Keratinocyte (primary cell): Measurements from ENCODE around the gene CHRDL2. TPM values are rescaled to one million over a fixed set of nuclear protein-coding genes. Genes with fewer than 3 reads are reported as not detected.

Source experiments
- DNase-seq: peaks from one replicate; pipeline ENCODE4 v3.0.0-alpha.2; 2011; ENCODE audit warnings: low read depth, missing footprints, low spot score
- FAIRE-seq: peaks from 2 replicates; lab custom pipeline; 2011; peaks lifted over from hg19 to GRCh38; lab: Jason Lieb, UNC
- H2AFZ ChIP-seq: 2 replicates; pipeline ENCODE4 v1.6.0; 2012; ENCODE audit warnings: low read length, control low read depth, inconsistent platforms; ENCODE audit not compliant: control insufficient read depth
- H3K27ac ChIP-seq: 2 replicates; pipeline ENCODE4 v1.5.1; 2011; ENCODE audit warnings: low read length; ENCODE audit not compliant: control insufficient read depth, insufficient read depth
- H3K27me3 ChIP-seq: 3 replicates; pipeline ENCODE4 v1.6.0; 2011; ENCODE audit warnings: low read length; ENCODE audit not compliant: control insufficient read depth, insufficient read depth; ENCODE audit errors: extremely low read depth
- H3K36me3 ChIP-seq, 2 experiments: 2 replicates in 1 of 2; 3 replicates in 1 of 2; pipeline ENCODE4 v1.5.1; 2011; ENCODE audit warnings: low read length in 2 of 2, mild to moderate bottlenecking in 1 of 2; ENCODE audit not compliant: control insufficient read depth in 2 of 2, insufficient read depth in 2 of 2; ENCODE audit errors: extremely low read depth in 1 of 2
- H3K4me1 ChIP-seq: 3 replicates; pipeline ENCODE4 v1.5.1; 2011; ENCODE audit warnings: low read length; ENCODE audit not compliant: control insufficient read depth, insufficient read depth; ENCODE audit errors: extremely low read depth
- H3K4me2 ChIP-seq: 3 replicates; pipeline ENCODE4 v1.6.0; 2011; ENCODE audit warnings: low read depth, low read length; ENCODE audit not compliant: control insufficient read depth, insufficient read depth; ENCODE audit errors: extremely low read depth
- H3K4me3 ChIP-seq, 3 experiments: fragments of 200-600 bp in 1 of 3; sonication (generic) in 1 of 3; 2 replicates in 2 of 3; 3 replicates in 1 of 3; pipeline ENCODE4 v1.5.1; 2011 to 2016; ENCODE audit warnings: low read length in 3 of 3, mild to moderate bottlenecking in 3 of 3, control low read depth in 2 of 3, inconsistent platforms in 1 of 3, low read depth in 1 of 3, mixed read lengths in 1 of 3, mixed run types in 1 of 3, moderate library complexity in 1 of 3; ENCODE audit not compliant: control insufficient read depth in 2 of 3, insufficient read depth in 2 of 3; ENCODE audit errors: extremely low read depth in 1 of 3
- H3K79me2 ChIP-seq: 2 replicates; pipeline ENCODE4 v1.6.0; 2012; ENCODE audit warnings: low read length; ENCODE audit not compliant: control insufficient read depth, insufficient read depth
- H3K9ac ChIP-seq: 3 replicates; pipeline ENCODE4 v1.6.0; 2011; ENCODE audit warnings: low read length; ENCODE audit not compliant: control insufficient read depth, insufficient read depth; ENCODE audit errors: extremely low read depth
- H3K9me1 ChIP-seq: 3 replicates; pipeline ENCODE4 v1.6.0; 2011; ENCODE audit warnings: low read length; ENCODE audit not compliant: control insufficient read depth, insufficient read depth; ENCODE audit errors: extremely low read depth
- H3K9me3 ChIP-seq: 2 replicates; pipeline ENCODE4 v1.5.1; 2012; ENCODE audit warnings: low read depth, low read length; ENCODE audit not compliant: control insufficient read depth
- H4K20me1 ChIP-seq: 3 replicates; pipeline ENCODE4 v1.6.0; 2011; ENCODE audit warnings: low read length; ENCODE audit not compliant: control insufficient read depth, insufficient read depth; ENCODE audit errors: extremely low read depth
- EZH2 ChIP-seq: IDR thresholded peaks from one replicate; pipeline ENCODE4 v1.6.1; 2012; ENCODE audit warnings: inconsistent platforms, mild to moderate bottlenecking, low read length, moderate library complexity
- dilution Hi-C: fragments of 300-500 bp; cut with MboI; formaldehyde crosslinking; loops from one replicate; pipeline ENCODE4 v1.7.0; 2020; ENCODE audit warnings: low sequenced_read_pairs; ENCODE audit not compliant: extremely low pct_ligation_motif_present
- polyA minus RNA-seq, 3 experiments: library from RNA; depleted of rRNA, polyadenylated mRNA; stranded (reverse); fragments of >200 nt; gene quantifications; 1 replicate in 1 of 3; 2 replicates in 1 of 3; 3 replicates in 1 of 3; pipeline ENCODE4 v1.2.3, GENCODE V29; 2011
- polyA plus RNA-seq, 5 experiments: library from polyadenylated mRNA; depleted of rRNA in 3 of 5; stranded (reverse) in 3 of 5; stranded (forward) in 1 of 5; unstranded in 1 of 5; fragments of >200 nt; gene quantifications; 1 replicate in 1 of 5; 2 replicates in 3 of 5; 3 replicates in 1 of 5; pipeline versions ENCODE4 v1.2.1 to v1.2.3, GENCODE V29; 2011 to 2012; ENCODE audit warnings: missing spikeins in 2 of 5, low read depth in 1 of 5, low replicate concordance in 1 of 5
- TF ChIP-seq, protein P1 (sequence below), 3 experiments: IDR thresholded peaks in 1 of 3; conservative IDR thresholded peaks in 1 of 3; optimal IDR thresholded peaks in 1 of 3; 2 replicates in 2 of 3; 3 replicates in 1 of 3; pipeline versions ENCODE3 to v1.5.1; 2011; ENCODE audit warnings: low read length in 3 of 3, mild to moderate bottlenecking in 3 of 3, moderate library complexity in 2 of 3, control low read depth in 1 of 3, inconsistent platforms in 1 of 3; ENCODE audit not compliant: insufficient read depth in 2 of 3; ENCODE audit errors: extremely low read depth in 1 of 3

The CHRDL2 gene, protein sequence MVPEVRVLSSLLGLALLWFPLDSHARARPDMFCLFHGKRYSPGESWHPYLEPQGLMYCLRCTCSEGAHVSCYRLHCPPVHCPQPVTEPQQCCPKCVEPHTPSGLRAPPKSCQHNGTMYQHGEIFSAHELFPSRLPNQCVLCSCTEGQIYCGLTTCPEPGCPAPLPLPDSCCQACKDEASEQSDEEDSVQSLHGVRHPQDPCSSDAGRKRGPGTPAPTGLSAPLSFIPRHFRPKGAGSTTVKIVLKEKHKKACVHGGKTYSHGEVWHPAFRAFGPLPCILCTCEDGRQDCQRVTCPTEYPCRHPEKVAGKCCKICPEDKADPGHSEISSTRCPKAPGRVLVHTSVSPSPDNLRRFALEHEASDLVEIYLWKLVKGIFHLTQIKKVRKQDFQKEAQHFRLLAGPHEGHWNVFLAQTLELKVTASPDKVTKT
- polyA plus RNA-seq (not detected in 3 replicates), polyA minus RNA-seq (not detected in 3 replicates)
- polyA plus RNA-seq (2011; ENCODE audit: low read depth), result not detected
- polyA plus RNA-seq (2011; cell fraction: cytosol; rRNA removed), result not detected in 2 replicates
- polyA plus RNA-seq (2011; cell fraction: nucleus; rRNA removed), result not detected in 2 replicates
- polyA plus RNA-seq (2012; ENCODE audit: low replicate concordance), result not detected in 2 replicates
- polyA minus RNA-seq (2011; cell fraction: cytosol; rRNA and poly(A)+ RNA removed), result not detected
- not detected in 2 replicates for polyA minus RNA-seq (2011; cell fraction: nucleus; rRNA and poly(A)+ RNA removed)

DNA sequence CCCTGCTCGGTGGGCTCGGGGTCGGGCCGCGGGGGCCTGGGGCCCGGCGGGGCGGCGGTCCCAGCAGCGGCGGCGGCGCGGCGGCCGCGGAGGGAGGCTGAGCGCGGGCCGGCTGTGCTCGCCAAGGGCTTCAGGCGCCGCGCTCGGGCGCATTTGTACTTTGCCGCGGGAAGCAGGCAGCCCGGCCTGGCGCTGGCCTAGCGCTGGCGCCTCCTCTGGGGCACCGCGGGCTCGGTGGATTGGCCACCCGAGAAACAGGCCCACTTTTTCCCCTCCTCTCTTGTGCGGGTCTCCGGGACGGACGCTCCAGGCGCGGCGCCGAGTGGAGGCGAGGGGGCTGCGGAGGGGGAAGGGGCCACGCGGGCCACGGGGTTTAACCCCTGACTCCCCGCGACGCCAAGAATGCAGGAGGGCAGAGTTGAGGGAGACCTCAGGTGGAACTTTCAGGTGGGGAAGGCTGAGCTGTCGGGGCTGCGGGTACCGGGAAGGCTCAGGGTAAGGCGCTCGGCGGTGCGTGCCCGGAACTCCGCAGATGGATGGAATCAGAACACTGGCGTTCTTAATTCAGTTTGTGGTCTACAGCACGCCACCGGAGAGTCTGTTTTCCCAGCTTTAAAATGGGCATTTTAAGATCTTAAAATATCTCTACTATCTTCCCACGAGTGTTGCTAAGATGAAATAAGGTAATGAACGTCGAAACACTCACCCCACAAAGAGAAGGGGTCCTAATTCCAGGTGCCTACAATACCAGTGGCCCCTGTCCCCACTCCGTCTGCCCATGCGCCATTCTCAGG, at the start of gene CHRDL2:
TSS of gene CHRDL2 (minus strand) at position 126 of the 794 bp plus-strand sequence. CDS start 538 bp downstream, outside the sequence.
- Histone ChIP-seq H3K27me3 (peaks cover 60% of the 10 kb centered on the region), H3K27ac (no peak within 1 kb of the TSS), H3K79me2 (no peaks in the 10 kb centered on the region), H3K36me3 (no peaks in the 10 kb centered on the region), H3K4me1 (no peaks in the 10 kb centered on the region), H3K9ac (no peak within 1 kb of the TSS), H3K4me3 (no peak within 1 kb of the TSS), H3K4me2 (no peak within 1 kb of the TSS), H3K9me3 (no peaks in the 10 kb centered on the region), H3K9me1 (no peaks in the 10 kb centered on the region), H4K20me1 (no peaks in the 10 kb centered on the region), H2AFZ (no peak within 1 kb of the TSS)
- dilution Hi-C loops, result no loop called here
- DNase-seq (no peak), FAIRE-seq (no peak)
- TF ChIP-seq, protein P1, sequence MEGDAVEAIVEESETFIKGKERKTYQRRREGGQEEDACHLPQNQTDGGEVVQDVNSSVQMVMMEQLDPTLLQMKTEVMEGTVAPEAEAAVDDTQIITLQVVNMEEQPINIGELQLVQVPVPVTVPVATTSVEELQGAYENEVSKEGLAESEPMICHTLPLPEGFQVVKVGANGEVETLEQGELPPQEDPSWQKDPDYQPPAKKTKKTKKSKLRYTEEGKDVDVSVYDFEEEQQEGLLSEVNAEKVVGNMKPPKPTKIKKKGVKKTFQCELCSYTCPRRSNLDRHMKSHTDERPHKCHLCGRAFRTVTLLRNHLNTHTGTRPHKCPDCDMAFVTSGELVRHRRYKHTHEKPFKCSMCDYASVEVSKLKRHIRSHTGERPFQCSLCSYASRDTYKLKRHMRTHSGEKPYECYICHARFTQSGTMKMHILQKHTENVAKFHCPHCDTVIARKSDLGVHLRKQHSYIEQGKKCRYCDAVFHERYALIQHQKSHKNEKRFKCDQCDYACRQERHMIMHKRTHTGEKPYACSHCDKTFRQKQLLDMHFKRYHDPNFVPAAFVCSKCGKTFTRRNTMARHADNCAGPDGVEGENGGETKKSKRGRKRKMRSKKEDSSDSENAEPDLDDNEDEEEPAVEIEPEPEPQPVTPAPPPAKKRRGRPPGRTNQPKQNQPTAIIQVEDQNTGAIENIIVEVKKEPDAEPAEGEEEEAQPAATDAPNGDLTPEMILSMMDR (optimal IDR thresholded peaks at IDR 0.05 in 1 of 3, IDR thresholded peaks at IDR 0.05 in 1 of 3, conservative IDR thresholded peaks at IDR 0.05 in 1 of 3; ENCODE audit: extremely low read depth in 1 of 3, insufficient read depth in 2 of 3, low read length in 3 of 3), result no peak
- peak; percentile 72 for TF ChIP-seq EZH2

DNA sequence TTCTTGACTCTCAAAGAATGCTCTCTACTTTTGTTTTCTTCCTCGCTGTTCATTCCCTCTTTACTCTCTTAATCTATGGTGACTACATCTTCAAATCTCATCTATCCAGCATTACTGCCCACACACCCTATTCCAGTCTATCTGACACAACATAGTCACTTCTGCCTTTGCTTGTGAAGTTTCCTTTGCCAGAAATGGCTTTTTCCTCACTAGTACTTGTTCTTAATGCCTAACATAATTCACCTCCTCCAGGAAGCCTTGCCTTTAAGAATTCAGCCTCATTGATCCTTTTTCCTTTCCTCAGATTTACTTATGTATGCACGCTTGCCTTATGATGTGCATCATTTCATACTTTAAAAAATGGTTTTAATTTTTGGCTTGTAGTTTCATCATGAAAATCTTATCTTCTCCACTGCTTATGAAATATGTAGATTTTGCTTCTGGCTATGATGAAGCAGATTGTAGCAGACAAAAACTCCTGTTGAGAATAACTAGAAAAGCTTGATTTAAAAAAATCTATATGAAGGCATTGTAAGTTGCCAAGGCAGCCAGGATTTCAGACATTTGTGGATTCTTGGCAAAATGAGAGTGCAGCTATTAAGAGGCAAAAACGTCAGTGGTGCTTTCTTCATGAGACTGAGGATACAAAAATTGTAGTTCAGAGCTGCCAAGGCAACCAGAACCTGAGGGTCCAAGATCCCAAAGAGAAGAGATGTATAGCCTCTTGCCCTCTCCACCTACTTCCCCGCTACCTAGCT, 49.2 kb upstream of the CHRDL2 start:
- Histone ChIP-seq H3K36me3 (no peaks in the 10 kb centered on the region), H3K4me3 (no peak overlapping the region), H3K9me3 (no peaks in the 10 kb centered on the region), H4K20me1 (no peaks in the 10 kb centered on the region), H3K9ac (no peak overlapping the region), H3K27ac (no peak overlapping the region), H3K79me2 (peaks cover 74% of the 10 kb centered on the region), H2AFZ (no peak overlapping the region), H3K4me2 (no peak overlapping the region), H3K9me1 (no peaks in the 10 kb centered on the region), H3K27me3 (no peaks in the 10 kb centered on the region), H3K4me1 (peaks cover 11% of the 10 kb centered on the region)
- TF ChIP-seq EZH2, result no peak
- TF ChIP-seq, protein P1 (optimal IDR thresholded peaks at IDR 0.05 in 1 of 3, IDR thresholded peaks at IDR 0.05 in 1 of 3, conservative IDR thresholded peaks at IDR 0.05 in 1 of 3; ENCODE audit: extremely low read depth in 1 of 3, insufficient read depth in 2 of 3, low read length in 3 of 3), result no peak
- DNase-seq (no peak), FAIRE-seq (no peak)
- dilution Hi-C loops, result no loop called here
